GM21825 (cell line): ENCODE data around the gene MAGEB5.
"Not testable (repeated sequence)": the region's sequence is repeated elsewhere in the genome, so short reads cannot be mapped to it uniquely, and the experiment has no call there.

Source experiments
- ATAC-seq: cut with Tn5 transposase; IDR thresholded peaks from one replicate; pipeline ENCODE4 v1.9.1; 2021; ENCODE audit warnings: mild to moderate bottlenecking, moderate library complexity; ENCODE audit not compliant: unreplicated experiment

MAGEB5 gene, protein sequence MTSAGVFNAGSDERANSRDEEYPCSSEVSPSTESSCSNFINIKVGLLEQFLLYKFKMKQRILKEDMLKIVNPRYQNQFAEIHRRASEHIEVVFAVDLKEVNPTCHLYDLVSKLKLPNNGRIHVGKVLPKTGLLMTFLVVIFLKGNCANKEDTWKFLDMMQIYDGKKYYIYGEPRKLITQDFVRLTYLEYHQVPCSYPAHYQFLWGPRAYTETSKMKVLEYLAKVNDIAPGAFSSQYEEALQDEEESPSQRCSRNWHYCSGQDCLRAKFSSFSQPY

DNA sequence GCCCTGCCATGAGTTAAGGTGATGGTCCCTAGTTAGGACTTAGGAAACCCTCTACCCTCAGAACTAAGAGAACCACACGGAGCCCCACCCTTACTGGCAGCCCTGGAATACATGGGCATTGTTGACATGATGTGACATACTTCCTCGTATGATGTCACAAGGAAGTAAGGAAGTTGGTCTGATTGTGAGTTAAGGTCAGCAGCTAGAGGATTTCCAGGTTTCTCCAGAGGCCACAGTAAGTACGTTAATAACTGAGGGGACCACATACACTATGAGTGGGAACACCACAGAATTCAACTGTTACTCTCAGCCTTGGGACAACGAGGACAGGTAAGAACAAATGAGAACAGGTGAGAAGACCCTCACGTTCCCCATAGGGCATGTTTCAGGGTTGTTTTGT lies at the start of gene MAGEB5:
Gene MAGEB5, plus strand, starts transcription at position 301 of the 400 bp plus-strand sequence. CDS start 1,133 bp downstream, outside the sequence.
- no peak for ATAC-seq

DNA sequence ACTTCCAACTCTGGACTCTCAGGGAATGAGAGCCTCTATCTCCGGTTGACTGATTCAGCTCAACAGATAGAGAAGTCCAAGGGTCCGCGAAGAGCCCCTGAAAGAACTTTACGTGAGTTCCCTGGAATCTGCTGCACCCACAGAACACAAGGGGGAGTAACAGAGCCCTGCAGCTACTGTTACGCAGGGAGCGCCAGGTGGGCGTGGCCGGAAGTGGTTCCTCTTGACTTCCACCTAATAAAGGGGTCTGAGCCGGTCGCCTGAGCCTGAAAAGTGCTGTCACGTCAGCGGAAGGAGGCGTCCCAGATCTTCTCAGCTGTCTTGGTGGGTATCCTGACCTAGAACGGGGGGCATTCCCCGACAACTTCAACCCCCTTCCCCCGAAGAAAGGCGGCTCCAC lies 23.8 kb upstream of the MAGEB5 start, which contains the start of gene MAGEB6:
Gene MAGEB6, plus strand, starts transcription at position 237 of the 400 bp plus-strand sequence. CDS start 1,407 bp downstream, outside the sequence.
- no peak for ATAC-seq

DNA sequence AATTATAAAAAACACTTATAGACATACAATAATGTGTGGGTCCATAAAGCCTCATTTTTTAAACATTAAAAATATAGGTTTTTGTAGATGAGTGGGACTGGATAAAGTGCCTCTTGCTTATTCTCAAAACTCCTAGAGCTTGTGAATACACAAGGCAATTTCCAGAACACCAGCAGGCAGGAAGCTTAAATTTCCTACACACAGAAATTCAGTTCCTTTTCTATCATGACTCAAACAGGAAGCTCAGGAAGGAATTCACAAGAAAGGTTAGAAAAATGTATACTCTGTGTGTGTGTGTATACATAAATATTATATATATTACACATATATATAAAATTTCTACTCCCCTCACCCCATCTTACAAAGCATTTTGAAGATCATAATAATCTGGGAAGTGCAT lies 12.4 kb upstream of the MAGEB5 start:
- no peak for ATAC-seq

DNA sequence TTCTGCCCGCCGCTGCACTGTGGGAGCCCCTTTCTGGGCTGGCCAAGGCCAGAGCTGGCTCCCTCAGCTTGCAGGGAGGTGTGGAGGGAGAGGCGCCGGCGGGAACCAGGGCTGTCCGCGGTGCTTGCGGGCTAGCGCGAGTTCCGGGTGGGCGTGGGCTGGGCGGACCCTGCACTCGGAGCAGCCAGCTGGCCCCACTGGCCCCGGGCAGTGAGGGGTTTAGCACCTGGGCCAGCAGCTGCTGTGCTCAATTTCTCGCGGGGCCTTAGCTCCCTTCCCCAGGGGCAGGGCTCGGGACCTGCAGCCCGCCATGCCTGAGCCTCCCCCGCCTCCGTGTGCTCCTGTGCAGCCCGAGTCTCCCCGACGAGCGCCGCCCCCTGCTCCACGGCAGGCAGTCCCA lies 11.3 kb upstream of the MAGEB5 start:
- ATAC-seq = not testable (repeated sequence)

DNA sequence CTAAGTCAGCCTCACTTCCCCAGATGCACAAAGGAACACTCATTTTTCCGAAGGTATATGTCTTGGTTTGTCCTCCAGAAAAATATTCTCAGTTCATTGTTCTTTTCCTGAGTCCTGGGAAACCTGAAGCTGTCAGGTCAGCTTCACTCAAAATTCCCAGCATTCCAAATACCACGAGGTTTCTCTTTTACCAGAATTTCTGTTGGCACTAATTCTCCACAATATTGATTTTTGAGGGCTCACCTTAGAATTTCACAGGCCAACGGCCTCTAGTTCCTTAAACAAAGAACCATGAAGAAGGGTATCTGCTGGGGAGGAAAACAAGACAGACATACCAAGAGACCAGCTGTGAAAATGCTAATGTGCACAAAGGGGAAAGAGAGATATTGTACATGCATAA lies 8.0 kb upstream of the MAGEB5 start:
- ATAC-seq = no peak

DNA sequence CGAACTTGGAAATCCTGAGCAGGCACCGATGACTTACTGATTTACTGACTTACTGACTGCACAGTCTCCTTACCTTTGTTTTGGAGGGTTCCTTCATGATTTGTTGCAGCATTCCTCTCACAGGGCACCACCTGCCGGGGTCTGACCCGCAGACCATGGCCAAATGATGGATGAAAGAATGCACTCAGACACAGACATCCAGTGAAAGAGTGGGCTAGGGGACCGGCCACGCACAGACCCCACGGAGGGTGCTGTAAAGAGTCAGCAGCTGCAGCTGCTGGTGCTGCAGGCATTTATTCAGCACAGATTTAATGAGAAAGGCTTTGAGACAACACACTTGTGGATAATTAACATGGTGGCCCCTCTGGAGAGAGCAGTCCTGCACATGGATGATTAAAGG lies 3.4 kb downstream of the MAGEB5 start:
- no peak for ATAC-seq

DNA sequence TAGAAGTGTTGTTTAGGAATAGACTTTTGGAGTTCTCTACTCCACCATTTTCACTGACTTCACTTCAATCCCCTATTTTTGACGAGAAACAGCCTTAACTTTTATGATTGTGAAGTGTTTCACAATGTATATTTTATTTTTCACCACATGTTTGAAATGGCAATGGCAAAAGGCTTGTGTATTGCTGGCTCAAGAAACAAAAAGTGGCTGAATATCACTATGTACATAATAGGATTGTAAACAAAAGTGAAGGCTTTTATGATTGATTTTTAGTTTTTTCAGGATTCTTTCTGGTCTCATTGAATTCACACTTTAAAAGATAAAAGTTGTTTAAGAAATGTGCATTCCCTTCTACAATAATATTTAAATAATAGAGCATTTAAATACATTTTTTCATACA lies 18.2 kb downstream of the MAGEB5 start:
- ATAC-seq = no peak

DNA sequence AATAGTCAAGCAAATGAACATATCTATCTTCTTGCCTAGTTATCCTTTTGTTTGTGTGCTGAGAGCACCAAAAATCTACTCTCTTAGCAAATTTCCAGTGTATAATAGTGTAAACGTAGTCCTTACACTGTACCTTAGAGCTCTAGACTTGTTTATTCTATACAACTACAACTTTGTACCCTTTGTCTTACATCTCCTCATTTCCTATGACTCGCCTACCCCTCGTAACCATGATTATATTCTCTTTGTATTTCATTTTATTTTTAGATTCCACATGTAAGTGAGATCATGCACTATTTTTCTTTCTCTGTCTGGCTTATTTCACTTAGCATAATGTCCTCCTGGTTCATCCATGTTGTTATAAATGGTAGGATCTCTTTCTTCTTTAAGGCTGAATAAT lies 37.6 kb downstream of the MAGEB5 start:
- ATAC-seq = no peak

DNA sequence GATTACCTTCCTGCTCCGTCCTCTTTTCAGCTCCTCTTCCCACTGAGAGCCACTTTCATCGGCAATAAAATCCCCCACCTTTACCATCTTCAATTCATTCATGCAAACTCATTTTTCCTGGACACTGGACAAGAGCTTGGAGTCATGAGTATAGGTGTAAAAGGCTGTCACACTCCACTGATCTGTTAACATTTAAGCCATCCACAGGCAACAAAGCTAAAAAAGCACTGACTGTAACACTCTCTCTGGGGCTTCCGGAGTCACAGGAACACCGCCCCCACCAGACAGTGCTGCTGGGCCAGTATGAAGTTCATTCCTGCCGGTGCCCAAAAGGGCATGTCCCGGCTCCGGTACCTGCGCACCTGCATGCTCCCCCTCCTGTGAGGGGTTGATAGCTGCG lies 38.5 kb downstream of the MAGEB5 start:
- ATAC-seq = no peak

DNA sequence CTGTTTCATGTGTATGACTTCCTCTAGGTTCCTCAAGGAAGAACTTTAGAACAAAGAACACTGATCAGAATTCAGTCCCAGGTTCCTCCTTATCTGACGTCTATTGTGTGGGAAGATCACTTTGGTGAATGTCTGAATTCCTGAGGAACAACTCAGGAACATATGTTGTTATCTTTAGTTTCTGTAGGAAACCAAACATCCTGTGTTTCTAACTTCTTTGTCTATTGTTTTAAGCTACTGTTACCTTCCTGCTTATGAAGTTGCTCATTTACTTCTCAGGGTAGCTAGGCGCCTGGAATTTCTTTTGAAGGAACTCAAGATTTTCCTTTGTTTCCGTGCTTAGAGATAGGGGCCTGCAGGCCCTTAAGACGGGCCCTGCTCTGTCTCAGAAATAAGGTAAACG lies 46.2 kb downstream of the MAGEB5 start:
- no peak for ATAC-seq
